HepG2 (cell line): ENCODE results near the gene USF2. TPM values are rescaled to one million over a fixed set of nuclear protein-coding genes. Genes with fewer than 3 reads are reported as not detected.
A peak's percentile ranks its signal among the peaks of the same experiment; 100 is the strongest.

ENCODE experiments used
- ARID4A ChIP-seq: sonication (generic); formaldehyde crosslinking; IDR thresholded peaks from 2 replicates; pipeline ENCODE4 v1.5.0; 2020; ENCODE audit warnings: mild to moderate bottlenecking, missing genetic modification reagents, borderline replicate concordance
- ATF5 ChIP-seq: sonication (generic); formaldehyde crosslinking; IDR thresholded peaks from 2 replicates; pipeline ENCODE4 v1.4.0; 2020; ENCODE audit warnings: mild to moderate bottlenecking, low read depth, missing genetic modification reagents
- FOXK1 ChIP-seq: sonication (generic); formaldehyde crosslinking; IDR thresholded peaks from 2 replicates; pipeline ENCODE4 v1.4.0; 2020; ENCODE audit warnings: low read depth, missing genetic modification reagents, borderline replicate concordance
- IKZF1 ChIP-seq: fragments of 450-650 bp; IDR thresholded peaks from 2 replicates; pipeline ENCODE4 v1.7.1; 2016
- IKZF5 ChIP-seq: IDR thresholded peaks from 2 replicates; pipeline ENCODE4 v1.6.1; 2018; ENCODE audit warnings: missing genetic modification reagents, mild to moderate bottlenecking, missing compliant biosample characterization
- KAT7 ChIP-seq: IDR thresholded peaks from 2 replicates; pipeline ENCODE4 v1.6.1; 2018; ENCODE audit warnings: borderline replicate concordance, missing compliant biosample characterization
- MAFF ChIP-seq: IDR thresholded peaks from 2 replicates; pipeline ENCODE4 v1.6.1; 2011; ENCODE audit warnings: low read depth, low read length, improper control_type of control experiment
- MEIS1 ChIP-seq: sonication (generic); formaldehyde crosslinking; IDR thresholded peaks from 2 replicates; pipeline ENCODE4 v1.9.0; 2021; ENCODE audit warnings: mild to moderate bottlenecking, missing genetic modification reagents, moderate library complexity, borderline replicate concordance
- RFX3 ChIP-seq: IDR thresholded peaks from 2 replicates; pipeline ENCODE4 v1.6.1; 2016; ENCODE audit warnings: missing biosample characterization, missing genetic modification reagents
- RXRB ChIP-seq: IDR thresholded peaks from 2 replicates; pipeline ENCODE4 v1.6.1; 2016; ENCODE audit warnings: borderline replicate concordance, missing genetic modification reagents, missing compliant biosample characterization
- TIGD3 ChIP-seq: sonication (generic); formaldehyde crosslinking; IDR thresholded peaks from 2 replicates; pipeline ENCODE4 v1.5.1; 2020; ENCODE audit warnings: mild to moderate bottlenecking, missing genetic modification reagents, borderline replicate concordance
- ZBTB42 ChIP-seq: sonication (generic); formaldehyde crosslinking; IDR thresholded peaks from 2 replicates; pipeline ENCODE4 v1.5.0; 2020; ENCODE audit warnings: mild to moderate bottlenecking, missing genetic modification reagents
- ZBTB46 ChIP-seq: sonication (generic); formaldehyde crosslinking; IDR thresholded peaks from 2 replicates; pipeline ENCODE4 v1.4.0; 2020; ENCODE audit warnings: mild to moderate bottlenecking, missing genetic modification reagents, borderline replicate concordance
- ZNF414 ChIP-seq: sonication (generic); formaldehyde crosslinking; IDR thresholded peaks from 2 replicates; pipeline ENCODE4 v1.5.0; 2020; ENCODE audit warnings: missing genetic modification reagents
- ZNF644 ChIP-seq: IDR thresholded peaks from 2 replicates; pipeline ENCODE4 v1.6.1; 2016; ENCODE audit warnings: low read depth
- ZNF747 ChIP-seq: sonication (generic); formaldehyde crosslinking; IDR thresholded peaks from 2 replicates; pipeline ENCODE4 v1.8.1; 2023; ENCODE audit warnings: missing genetic modification reagents, mild to moderate bottlenecking, borderline replicate concordance
- polyA plus RNA-seq, 8 experiments: library from polyadenylated mRNA; depleted of rRNA in 3 of 8; stranded (reverse) in 7 of 8; unstranded in 1 of 8; fragments of >200 nt; fragmentation: Illumina TruSeq in 4 of 8; extraction: Trizol in 4 of 8; gene quantifications; 2 replicates each; pipeline versions ENCODE4 v1.2.1 to v1.2.3, GENCODE V29; 2011 to 2016; ENCODE audit warnings: low read depth in 4 of 8, missing spikeins in 1 of 8, mixed read lengths in 1 of 8; ENCODE audit not compliant: insufficient read depth in 1 of 8
- total RNA-seq, 5 experiments: library from RNA; depleted of rRNA; stranded (reverse); fragments of >200 nt; fragmentation: Illumina TruSeq; extraction: Trizol; gene quantifications; 2 replicates each; pipeline ENCODE4 v1.2.3, GENCODE V29; 2016; ENCODE audit warnings: low read depth in 1 of 5

USF2 gene
- total and polyA plus RNA-seq, 2 of the 13 experiments (the other 11 are each of a cell fraction or from before 2014, with no cell fraction given) = 54.9 to 106 TPM

GRCh38 chr19:35269438-35270117 lies 816 bp downstream of the USF2 start (continued):
- TF ChIP-seq ARID4A (peak; percentile 86), ZNF644 (CRISPR knock-in tag) (no peak), KAT7 (CRISPR knock-in tag) (no peak), ZBTB42 (CRISPR knock-in tag) (no peak), FOXK1 (no peak), MAFF (no peak), ATF5 (CRISPR knock-in tag) (no peak), ZBTB46 (no peak), RFX3 (CRISPR knock-in tag) (no peak), ZNF414 (CRISPR knock-in tag) (no peak), IKZF1 (no peak), RXRB (CRISPR knock-in tag) (no peak), MEIS1 (0 out of 2 replicates have a peak, but pooled peaks have one; percentile 36), ZNF747 (CRISPR knock-in tag) (peak; percentile 67; the same call in 1 of the 2 replicates), IKZF5 (no peak), TIGD3 (CRISPR knock-in tag) (no peak)
